DND-41 (cell line): ENCODE data around the gene LST1.

Experiments
- EZH2 ChIP-seq: IDR thresholded peaks from 3 replicates; pipeline ENCODE4 v1.6.1; 2012; ENCODE audit warnings: borderline replicate concordance, low read depth, mild to moderate bottlenecking, moderate library complexity, low read length, inconsistent platforms; ENCODE audit not compliant: severe bottlenecking
- TF ChIP-seq, protein P1 (sequence below): IDR thresholded peaks from 2 replicates; pipeline ENCODE4 v1.5.1; 2012; ENCODE audit warnings: borderline replicate concordance, low read length, moderate library complexity, mild to moderate bottlenecking; ENCODE audit not compliant: poor library complexity, severe bottlenecking; ENCODE audit errors: extremely low read depth

GRCh38 chr6:31632279-31632946 lies 46.3 kb downstream of the LST1 start:
- TF ChIP-seq, protein P1, sequence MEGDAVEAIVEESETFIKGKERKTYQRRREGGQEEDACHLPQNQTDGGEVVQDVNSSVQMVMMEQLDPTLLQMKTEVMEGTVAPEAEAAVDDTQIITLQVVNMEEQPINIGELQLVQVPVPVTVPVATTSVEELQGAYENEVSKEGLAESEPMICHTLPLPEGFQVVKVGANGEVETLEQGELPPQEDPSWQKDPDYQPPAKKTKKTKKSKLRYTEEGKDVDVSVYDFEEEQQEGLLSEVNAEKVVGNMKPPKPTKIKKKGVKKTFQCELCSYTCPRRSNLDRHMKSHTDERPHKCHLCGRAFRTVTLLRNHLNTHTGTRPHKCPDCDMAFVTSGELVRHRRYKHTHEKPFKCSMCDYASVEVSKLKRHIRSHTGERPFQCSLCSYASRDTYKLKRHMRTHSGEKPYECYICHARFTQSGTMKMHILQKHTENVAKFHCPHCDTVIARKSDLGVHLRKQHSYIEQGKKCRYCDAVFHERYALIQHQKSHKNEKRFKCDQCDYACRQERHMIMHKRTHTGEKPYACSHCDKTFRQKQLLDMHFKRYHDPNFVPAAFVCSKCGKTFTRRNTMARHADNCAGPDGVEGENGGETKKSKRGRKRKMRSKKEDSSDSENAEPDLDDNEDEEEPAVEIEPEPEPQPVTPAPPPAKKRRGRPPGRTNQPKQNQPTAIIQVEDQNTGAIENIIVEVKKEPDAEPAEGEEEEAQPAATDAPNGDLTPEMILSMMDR, result no peak
- no peak for TF ChIP-seq EZH2
